ENCODE measurements around the gene INKA1.
"Not testable (repeated sequence)": the region's sequence is repeated elsewhere in the genome, so short reads cannot be mapped to it uniquely, and the experiment has no call there.

INKA1 gene

DNA sequence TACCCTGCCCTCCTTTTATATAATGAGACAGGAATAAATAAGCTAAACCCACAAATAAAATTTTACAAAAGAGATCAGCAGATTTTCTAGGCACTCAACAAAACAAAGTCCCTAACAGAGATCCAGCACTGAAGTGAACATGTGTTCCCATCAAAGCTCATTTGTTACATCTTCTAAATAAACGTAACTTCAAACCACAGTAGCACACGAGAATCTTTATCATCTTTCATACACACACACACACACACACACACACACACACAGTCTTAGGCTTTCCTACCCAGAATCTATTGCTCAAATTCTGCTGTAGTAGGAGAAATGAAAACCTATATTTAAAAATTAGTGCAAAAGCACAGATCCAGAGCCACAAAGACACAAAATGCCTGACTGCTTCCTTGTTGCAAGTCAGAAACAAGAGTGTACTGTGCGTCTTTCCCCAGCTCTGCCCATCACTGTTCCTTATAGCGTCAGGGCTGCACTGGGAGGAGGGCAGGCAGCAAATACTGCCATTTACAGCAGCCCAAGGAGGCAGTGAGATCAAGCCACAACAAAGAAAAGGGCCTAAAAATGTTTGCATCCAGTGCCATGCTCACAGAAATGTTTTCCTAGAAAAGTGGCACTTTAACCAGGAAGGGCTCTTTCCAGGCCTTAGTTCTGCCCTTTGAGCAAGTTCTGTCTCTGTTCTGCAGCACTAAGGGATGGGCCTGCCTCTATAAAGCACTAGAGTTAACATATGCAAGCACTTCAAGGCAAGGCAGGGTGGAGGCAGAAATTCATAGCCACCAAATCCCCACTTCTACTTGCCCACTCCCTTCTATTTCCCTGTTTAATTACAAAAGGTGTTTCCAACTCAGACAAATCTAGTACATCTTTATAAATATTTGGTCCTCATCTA is 22.7 kb upstream of the INKA1 start:
- DNase-seq (ENCODE audit: low read depth) = peak; percentile 30
- TF ChIP-seq, protein P1, sequence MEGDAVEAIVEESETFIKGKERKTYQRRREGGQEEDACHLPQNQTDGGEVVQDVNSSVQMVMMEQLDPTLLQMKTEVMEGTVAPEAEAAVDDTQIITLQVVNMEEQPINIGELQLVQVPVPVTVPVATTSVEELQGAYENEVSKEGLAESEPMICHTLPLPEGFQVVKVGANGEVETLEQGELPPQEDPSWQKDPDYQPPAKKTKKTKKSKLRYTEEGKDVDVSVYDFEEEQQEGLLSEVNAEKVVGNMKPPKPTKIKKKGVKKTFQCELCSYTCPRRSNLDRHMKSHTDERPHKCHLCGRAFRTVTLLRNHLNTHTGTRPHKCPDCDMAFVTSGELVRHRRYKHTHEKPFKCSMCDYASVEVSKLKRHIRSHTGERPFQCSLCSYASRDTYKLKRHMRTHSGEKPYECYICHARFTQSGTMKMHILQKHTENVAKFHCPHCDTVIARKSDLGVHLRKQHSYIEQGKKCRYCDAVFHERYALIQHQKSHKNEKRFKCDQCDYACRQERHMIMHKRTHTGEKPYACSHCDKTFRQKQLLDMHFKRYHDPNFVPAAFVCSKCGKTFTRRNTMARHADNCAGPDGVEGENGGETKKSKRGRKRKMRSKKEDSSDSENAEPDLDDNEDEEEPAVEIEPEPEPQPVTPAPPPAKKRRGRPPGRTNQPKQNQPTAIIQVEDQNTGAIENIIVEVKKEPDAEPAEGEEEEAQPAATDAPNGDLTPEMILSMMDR (conservative IDR thresholded peaks at IDR 0.05; ENCODE audit: low read depth, low read length) = no peak
- no peak overlapping the region for H3K4me3 ChIP-seq (ENCODE audit: low read depth, low read length)

DNA sequence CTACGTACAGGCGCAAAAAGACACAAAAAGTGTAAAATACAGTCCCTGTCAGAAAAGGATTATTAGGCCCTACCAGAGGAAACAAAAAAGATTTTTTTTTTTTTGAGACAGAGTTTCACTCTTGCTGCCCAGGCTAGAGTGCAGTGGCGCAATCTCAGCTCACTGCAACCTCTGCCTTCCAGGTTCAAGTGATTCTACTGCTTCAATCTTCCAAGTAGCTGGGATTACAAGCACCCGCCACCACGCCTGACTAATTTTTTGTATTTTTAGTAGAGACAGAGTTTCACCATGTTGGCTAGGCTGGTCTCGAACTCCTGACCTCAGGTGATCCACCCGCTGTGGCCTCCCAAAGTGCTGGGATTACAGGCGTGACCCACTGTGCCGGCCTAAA is 22.1 kb upstream of the INKA1 start:
- DNase-seq (ENCODE audit: low read depth) = not testable (repeated sequence)

DNA sequence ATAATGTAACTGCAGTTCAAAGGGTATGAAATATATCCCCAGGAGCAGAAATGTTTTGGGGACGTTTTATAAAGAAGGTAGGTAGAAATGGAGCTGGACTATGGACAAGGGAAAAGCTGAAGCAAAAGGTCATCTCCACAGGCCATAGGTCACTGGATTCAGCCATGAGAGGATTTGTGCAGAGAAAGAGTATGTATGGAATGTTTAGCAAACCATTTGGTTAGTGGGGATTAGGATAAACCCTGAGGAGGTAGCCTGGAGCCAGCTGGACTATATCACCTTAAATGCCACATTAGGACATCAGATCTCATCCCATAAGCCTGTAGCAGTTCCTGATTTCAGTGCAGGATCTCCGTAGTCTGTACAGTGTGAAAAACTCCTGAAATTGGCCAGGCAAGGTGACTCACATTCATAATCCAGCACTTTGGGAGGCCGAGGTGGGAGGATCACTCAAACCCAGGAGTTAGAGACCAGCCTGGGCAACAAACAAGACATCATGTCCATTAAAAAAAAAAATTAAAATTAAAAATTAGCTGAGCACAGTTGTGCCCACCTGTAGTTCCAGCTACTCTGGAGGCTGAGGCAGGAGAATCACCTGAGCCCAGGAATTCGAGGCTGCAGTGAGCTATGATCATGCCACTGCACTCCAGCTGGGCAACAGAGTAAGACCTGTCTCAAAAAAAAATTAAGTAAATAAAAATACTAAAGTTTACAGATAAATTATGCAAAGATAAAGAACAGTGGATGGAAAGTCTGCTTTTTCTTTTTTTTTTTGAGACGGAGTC is 21.5 kb upstream of the INKA1 start:
- no peak for DNase-seq (ENCODE audit: low read depth)
- TF ChIP-seq, protein P1 (conservative IDR thresholded peaks at IDR 0.05; ENCODE audit: low read depth, low read length) = no peak
- H3K4me3 ChIP-seq (ENCODE audit: low read depth, low read length) = no peak overlapping the region

More for the DNA sequence above, 22.1 kb upstream of the INKA1 start:
- not testable (repeated sequence) for H3K4me3 ChIP-seq (ENCODE audit: low read depth, low read length)

DNA sequence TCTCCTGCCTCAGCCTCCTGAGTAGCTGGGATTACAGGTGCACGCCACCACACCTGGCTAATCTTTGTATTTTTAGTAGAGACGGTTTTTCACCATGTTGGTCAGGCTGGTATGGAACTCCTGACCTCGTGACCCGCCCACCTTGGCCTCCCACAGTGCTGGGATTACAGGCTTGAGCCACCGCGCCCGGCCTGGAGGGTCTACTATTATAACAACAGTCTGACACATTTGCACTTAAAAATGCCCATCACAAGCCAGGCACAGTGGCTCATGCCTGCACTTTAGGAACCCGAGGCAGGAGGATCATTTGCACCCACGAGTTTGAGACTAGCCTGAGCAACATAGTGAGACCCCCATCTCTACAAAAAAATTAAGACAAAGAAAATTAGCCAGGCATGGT is 20.8 kb upstream of the INKA1 start:
- DNase-seq (ENCODE audit: low read depth); H3K4me3 ChIP-seq (ENCODE audit: low read depth, low read length): not testable (repeated sequence)

DNA sequence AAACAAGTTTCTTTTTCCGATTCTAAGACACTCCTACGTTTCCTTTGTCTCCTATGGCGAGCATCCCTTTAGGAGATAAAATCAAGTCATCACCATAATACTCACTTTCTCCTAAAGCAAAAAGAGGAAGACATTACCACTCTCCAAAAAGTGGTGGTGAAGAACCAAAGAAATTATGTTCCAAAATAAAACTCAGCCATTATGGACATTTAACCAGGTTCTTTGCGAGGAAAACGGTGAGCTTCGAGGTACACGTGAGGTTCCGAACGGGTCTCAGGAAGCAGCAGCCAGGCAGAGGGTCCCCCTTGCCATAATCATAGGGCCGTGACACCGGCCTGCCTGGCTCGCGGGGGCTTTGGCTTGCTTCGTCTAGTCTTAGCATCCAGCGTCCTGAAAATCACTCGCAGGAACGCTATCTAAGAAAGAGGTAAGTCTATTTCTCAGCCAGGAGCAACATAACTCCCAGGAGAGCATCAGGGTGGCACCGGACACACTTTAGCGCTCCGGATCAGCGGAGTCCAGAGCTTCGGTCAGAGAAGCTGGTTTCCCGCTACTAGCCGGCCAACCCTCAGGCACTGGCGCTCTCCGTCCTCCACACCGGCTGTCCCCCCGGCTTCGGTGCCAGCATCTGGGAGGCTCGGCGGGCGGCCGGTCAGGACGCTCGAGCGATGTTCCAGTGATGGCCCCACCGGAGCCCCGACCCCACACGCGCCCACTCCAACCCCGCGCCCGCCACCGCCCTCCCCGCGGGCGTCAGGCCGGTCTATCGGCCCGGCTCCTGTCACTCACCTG is 17.3 kb upstream of the INKA1 start:
- H3K4me3 ChIP-seq (ENCODE audit: low read depth, low read length) = peak overlapping the region; percentile 92
- DNase-seq (ENCODE audit: low read depth) = peak; percentile 53
- TF ChIP-seq, protein P1 (conservative IDR thresholded peaks at IDR 0.05; ENCODE audit: low read depth, low read length) = no peak

DNA sequence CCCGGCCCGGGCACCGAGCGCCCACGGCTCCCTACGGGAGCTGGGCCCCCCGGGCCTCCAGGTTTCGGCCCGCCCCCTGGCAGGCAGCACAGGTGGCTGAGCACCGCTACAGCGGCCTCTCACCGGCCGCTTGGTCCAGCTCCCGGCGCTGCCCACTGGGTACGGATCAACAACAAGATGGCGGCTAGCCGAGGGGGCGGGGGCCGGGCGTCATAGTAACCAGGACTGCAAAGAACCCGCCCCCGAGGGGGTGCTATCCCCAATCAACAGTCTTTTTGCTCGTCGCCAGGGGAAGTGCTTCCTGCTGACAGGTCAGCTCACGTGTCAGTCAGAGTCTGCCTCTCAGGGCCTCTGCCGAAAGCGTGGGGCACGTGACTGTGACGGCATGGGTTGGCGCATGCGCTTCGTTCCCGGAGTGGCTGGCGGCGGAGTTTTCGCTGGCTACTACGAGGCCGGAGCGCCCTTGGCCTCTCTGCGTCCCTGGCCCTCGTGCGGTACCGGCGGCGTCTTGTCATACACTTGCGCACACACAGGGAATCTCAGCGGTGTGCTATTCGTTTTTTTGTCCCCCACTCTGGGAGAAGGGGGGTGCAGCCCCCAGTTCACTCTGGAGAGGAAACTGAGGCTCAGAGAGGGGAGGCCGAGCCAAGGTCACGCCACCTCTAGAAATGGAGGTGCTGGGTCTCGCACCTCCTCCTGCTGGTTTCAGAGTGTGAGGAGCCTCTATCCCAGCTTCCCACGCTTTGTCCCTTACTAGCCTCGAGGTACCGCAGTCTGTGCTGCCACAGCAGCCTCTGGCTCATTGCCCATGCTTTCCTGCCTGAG is 16.5 kb upstream of the INKA1 start, which contains the start of gene IP6K1:
TSS of gene IP6K1 (minus strand) at position 186 of the 825 bp plus-strand sequence. CDS start 38,502 bp downstream, outside the sequence.
- DNase-seq (ENCODE audit: low read depth) = peak; percentile 100
- peak within 1 kb of the TSS; percentile 92 for H3K4me3 ChIP-seq (ENCODE audit: low read depth, low read length)
- TF ChIP-seq, protein P1 (conservative IDR thresholded peaks at IDR 0.05; ENCODE audit: low read depth, low read length) = no peak

DNA sequence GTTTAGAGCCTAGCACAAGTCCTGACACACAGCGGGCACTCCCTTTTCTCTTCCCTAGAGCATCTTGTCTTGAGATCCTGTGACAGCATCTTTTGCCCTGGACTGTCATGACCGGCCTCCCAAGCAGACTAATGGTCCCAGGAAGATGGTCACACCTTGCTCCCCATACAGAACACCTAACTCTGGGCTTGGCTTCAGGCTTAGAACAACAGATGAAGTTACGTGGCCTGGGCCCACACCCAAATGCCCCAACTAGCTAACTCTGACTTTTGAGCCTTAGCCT is 15.9 kb upstream of the INKA1 start:
- no peak for DNase-seq (ENCODE audit: low read depth)
- TF ChIP-seq, protein P1 (conservative IDR thresholded peaks at IDR 0.05; ENCODE audit: low read depth, low read length) = no peak
- H3K4me3 ChIP-seq (ENCODE audit: low read depth, low read length) = no peak overlapping the region
